GM13977 (cell line): ENCODE results near the gene MSANTD1.

ENCODE experiments used
- DNase-seq: peaks from one replicate; pipeline ENCODE4 v3.0.0; 2012; ENCODE audit warnings: low spot score
- CTCF ChIP-seq: IDR thresholded peaks from 2 replicates; pipeline ENCODE4 v1.5.1; 2012; ENCODE audit warnings: mild to moderate bottlenecking, control low read depth; ENCODE audit not compliant: insufficient read depth; ENCODE audit errors: extremely low read depth, missing control alignments
- in situ Hi-C: fragments of 300-500 bp; cut with MboI; formaldehyde crosslinking; loops from one replicate; pipeline ENCODE4 v1.12.0; 2022; ENCODE audit warnings: low sequenced_read_pairs, low pct_unique_long_range_greater_than_20kb, mixed read lengths, inconsistent platforms; ENCODE audit not compliant: unreplicated experiment

Gene MSANTD1

GRCh38 chr4:3245676-3246075, 3.3 kb upstream of the MSANTD1 start:
- TF ChIP-seq CTCF, result no peak
- no peak for DNase-seq
- in situ Hi-C loops, result no loop called here

GRCh38 chr4:3246458-3247398, 2.2 kb upstream of the MSANTD1 start:
- in situ Hi-C loops, result no loop called here
- no peak for TF ChIP-seq CTCF
- no peak for DNase-seq

DNA sequence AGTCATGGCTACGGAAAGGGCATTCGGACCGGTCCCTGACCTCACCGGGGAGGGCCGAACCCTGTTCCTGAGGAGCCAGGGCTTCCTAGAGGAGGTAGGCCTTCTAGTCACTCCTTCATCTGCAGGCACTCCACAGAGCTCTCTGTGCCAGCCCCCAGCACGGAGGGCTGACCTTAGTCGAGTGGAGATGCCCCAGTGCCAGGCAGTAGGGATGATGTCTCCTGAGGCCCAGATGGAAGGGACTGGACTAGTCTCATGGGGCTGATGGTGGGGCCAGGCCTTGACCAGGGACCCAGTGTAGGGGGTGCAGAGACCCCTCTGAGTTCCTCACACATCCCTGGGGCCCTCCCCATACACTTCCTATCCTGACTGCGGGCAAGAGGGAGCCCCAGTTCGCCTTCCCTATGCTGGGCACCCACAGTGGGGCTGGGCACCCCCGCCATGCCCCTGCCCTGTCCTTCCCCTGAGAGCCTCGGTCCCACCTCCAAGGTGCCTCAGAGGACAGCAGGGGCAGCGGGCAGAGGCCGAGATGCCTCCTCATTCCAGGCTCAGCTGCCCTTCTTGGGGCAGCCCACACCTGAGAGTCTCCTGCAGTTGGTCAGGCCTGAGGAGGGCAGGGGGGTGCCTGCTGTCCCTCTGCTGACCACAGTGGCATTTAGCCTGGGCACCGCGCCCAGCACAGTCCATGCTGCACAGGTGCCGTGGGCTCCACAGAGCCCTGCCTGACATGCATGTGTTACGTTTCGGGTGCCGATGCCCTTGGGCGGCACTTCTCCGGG, 1.4 kb upstream of the MSANTD1 start:
- no peak for DNase-seq
- in situ Hi-C loops, result no loop called here
- no peak for TF ChIP-seq CTCF

- TF ChIP-seq CTCF, result no peak
- in situ Hi-C loops, result no loop called here
These were observed 830 bp upstream of the MSANTD1 start for GRCh38 chr4:3248178-3248480.

DNA sequence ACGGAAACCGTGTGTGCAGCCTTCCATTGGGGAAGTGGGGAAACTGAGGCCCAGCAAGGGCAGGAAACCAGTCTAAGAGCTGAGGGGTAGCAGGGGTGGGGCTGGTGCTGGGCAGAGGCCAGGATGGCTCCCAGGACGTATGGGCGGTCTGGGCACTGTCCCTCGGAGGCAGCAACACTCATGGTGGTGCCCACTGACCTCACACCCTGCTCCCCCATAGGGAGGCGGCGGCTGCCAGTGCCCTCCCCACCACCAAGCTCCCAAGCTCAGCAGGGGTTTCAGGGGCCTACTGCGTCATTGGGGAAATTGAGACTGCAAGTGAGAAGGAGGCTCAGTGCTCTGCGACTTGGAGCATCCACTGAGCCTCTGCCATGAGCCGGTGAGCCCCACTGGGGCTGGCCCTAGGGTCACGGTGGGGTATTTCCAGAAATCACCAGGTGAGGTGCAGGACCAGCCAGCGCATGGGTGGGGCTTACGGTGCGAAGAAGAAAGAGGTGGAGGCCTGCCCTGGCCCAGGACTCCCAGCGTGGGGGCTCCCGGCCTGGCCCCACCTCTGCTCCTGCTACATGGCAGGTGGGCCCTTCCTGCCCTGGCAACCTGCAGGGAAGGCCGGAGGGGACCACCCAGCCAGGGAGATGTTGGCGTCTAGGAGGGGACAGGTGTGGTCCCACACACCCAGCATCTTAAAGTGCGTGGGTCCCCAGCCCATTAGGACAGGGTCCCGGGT, 915 bp downstream of the MSANTD1 start:
- in situ Hi-C loops, result no loop called here
- no peak for DNase-seq
- no peak for TF ChIP-seq CTCF

More at GRCh38 chr4:3248178-3248480, 830 bp upstream of the MSANTD1 start:
- no peak for DNase-seq

DNA sequence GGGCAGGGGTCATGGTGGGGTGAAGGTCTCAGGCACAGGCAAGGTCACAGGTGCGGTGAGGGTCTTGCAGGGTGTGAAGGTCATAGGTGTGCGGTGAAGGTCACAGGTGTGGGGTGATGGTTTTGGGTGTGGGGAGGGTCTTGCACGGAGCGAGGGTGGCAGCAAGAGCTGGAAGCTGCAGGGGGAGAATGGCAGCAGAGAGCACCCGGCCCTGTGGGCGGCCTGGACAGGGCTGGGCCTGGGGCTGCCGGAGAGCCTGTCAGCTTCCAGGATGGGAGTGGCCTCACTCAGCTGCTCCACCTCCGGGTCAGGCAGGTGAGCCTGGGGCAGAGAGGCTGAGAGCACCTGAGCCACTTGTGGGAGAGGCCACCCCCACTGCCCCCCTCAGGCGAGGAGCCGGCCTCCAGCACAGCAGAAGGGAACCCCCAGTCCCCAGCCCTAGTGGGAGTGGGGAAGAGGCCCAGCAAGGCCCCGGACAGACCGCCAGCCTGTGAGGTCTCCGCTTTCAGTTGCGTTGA, 1.5 kb downstream of the MSANTD1 start:
- TF ChIP-seq CTCF, result no peak
- in situ Hi-C loops, result no loop called here
- DNase-seq, result no peak
